GM10248 (cell line): ENCODE results near the gene HGF.

Experiments used
- CTCF ChIA-PET: fragments of 300-600 bp; sonication (Branson Sonifier 250); formaldehyde crosslinking; extraction: SDS; loops from one replicate; lab custom pipeline; 2021; ENCODE audit warnings: antibody characterized with exemption; lab: Yijun Ruan, JAX
- POLR2A ChIA-PET: fragments of 350-650 bp; sonication (Branson Sonifier 250); formaldehyde crosslinking; extraction: SDS; loops from one replicate; lab custom pipeline; 2020; ENCODE audit warnings: antibody characterized with exemption; lab: Yijun Ruan, JAX
- DNase-seq: peaks from one replicate; pipeline ENCODE4 v3.0.0; 2012; ENCODE audit errors: extremely low spot score
- TF ChIP-seq, protein P1 (sequence below): IDR thresholded peaks from 2 replicates; pipeline ENCODE4 v1.5.1; 2012; ENCODE audit warnings: mild to moderate bottlenecking, low read depth; ENCODE audit errors: extremely low read depth, missing control alignments, control extremely low read depth

Gene HGF

DNA sequence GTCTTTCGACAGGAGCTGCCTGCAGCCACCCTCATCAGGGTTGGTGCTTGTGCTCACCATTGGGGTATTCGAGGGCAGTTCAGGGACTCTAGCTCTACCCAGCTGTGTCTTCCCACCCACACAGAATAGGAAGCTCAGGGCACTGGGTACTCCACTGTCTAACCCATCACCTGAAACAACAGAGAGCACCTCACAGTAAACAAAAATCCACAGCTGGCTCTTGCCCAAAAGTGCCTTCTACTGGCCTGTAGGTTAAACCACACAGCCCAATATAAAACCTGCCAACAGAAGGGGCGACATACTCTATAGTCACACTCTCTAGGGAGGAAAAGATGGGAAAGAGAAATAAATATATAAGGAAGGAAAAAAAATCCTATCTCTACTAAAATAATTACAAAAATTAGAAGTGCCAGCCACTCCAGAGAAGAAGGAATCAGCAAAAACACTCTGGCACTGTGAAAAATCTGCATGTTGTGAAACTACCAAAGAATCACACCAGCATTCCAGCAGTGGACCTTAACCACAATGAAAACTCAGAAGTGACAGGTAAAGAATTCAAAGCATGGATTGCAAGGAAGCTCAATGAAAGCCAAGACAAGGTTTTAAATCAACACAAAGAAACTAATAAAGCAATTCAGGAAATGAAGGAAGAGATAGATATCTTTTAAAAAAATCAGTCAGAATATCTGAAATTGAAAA lies 110.0 kb downstream of the HGF start:
- TF ChIP-seq, protein P1, sequence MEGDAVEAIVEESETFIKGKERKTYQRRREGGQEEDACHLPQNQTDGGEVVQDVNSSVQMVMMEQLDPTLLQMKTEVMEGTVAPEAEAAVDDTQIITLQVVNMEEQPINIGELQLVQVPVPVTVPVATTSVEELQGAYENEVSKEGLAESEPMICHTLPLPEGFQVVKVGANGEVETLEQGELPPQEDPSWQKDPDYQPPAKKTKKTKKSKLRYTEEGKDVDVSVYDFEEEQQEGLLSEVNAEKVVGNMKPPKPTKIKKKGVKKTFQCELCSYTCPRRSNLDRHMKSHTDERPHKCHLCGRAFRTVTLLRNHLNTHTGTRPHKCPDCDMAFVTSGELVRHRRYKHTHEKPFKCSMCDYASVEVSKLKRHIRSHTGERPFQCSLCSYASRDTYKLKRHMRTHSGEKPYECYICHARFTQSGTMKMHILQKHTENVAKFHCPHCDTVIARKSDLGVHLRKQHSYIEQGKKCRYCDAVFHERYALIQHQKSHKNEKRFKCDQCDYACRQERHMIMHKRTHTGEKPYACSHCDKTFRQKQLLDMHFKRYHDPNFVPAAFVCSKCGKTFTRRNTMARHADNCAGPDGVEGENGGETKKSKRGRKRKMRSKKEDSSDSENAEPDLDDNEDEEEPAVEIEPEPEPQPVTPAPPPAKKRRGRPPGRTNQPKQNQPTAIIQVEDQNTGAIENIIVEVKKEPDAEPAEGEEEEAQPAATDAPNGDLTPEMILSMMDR, result no peak
- CTCF ChIA-PET, result interaction anchor here (0.9 to 1.8 kb wide), 4 partner anchors 10 to 35 kb away, joined by 3 to 4 read pairs (median 4); no protein-coding TSS in a partner anchor
- POLR2A ChIA-PET, result no interaction called here
- no peak for DNase-seq

DNA sequence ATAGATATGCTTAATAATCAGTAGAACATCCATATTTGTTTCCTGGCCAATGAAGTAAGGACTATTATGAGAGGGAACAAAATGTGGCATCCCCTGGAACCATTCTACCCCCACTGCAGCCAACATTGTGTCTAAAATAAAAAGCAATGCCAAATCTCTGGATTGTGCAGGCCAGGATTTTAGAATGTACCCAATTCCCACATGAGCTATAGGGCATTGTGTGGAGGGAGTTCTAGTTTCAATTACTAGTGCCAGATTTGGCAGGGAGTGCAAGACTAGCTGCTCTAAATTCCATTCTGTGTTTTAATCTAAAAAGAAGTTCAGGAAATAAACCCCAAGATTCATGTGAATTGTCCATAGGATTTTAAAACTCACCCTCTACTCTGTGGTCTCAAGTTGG lies 112.3 kb downstream of the HGF start:
- ChIA-PET POLR2A (no interaction called here), CTCF (interaction anchor here (1.2 to 1.5 kb wide), 2 partner anchors 9 to 11 kb away, joined by 4 read pairs; no protein-coding TSS in a partner anchor)
- no peak for DNase-seq
- TF ChIP-seq, protein P1, result no peak

DNA sequence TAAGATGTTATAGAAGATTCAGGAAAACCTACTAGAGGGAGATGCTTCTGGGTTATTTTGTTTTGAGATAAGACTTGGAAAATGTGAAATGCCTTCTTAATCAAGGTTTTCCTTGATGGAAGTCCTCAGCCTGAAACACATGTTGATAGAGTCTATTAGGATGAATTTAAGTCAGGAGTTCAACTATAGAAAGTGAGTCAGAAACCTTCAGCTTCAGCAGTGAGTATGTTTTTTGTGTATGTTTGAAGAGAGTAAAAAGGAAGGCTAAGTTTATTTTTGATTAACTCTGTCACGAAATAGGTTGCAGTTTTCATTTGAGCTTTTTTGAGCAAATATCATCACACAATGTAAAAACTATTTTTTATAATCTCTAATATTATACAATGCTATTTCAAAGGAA lies 114.6 kb downstream of the HGF start:
- TF ChIP-seq, protein P1, result no peak
- ChIA-PET CTCF (no interaction called here), POLR2A (no interaction called here)
- DNase-seq, result no peak

DNA sequence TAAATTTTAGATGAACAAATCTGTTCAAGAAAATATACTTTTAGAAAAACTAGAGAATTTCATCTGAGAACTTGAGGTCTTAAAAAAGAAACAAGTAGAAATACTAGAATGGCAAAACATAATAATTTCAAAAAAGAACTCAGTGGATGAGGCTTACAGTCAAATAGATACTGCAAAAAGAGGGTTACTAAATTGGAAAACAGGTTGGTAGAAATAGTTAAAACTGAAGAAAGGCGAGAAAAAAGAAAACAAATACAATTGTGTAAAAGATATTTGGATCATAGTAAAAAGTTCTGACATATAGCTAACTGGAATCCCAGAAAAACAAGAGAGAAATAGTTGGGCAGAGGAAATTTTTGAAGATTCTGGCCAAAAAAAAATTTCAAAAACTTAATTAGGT lies 117.6 kb downstream of the HGF start:
- TF ChIP-seq, protein P1, result no peak
- ChIA-PET POLR2A (no interaction called here), CTCF (no interaction called here)
- no peak for DNase-seq
